PC-3 (cell line): ENCODE results near the gene GMDS.

Experiments used
- EZH2 ChIP-seq: fragments of 300-600 bp; sonication (generic); IDR thresholded peaks from one replicate; pipeline ENCODE4 v1.6.1; 2017; ENCODE audit warnings: antibody characterized with exemption, mild to moderate bottlenecking, low read length; ENCODE audit not compliant: unreplicated experiment
- EZH2phosphoT487 ChIP-seq: fragments of 300-600 bp; sonication (generic); IDR thresholded peaks from 2 replicates; pipeline ENCODE4 v1.6.1; 2018; ENCODE audit warnings: mild to moderate bottlenecking, antibody characterized with exemption, low read length, borderline replicate concordance
- TF ChIP-seq, protein P1 (sequence below): fragments of 300-600 bp; sonication (generic); conservative IDR thresholded peaks from 2 replicates; pipeline ENCODE4 v1.5.1; 2017; ENCODE audit warnings: antibody characterized with exemption, low read depth, mild to moderate bottlenecking, low read length

- TF ChIP-seq EZH2, result no peak
- TF ChIP-seq, protein P1, sequence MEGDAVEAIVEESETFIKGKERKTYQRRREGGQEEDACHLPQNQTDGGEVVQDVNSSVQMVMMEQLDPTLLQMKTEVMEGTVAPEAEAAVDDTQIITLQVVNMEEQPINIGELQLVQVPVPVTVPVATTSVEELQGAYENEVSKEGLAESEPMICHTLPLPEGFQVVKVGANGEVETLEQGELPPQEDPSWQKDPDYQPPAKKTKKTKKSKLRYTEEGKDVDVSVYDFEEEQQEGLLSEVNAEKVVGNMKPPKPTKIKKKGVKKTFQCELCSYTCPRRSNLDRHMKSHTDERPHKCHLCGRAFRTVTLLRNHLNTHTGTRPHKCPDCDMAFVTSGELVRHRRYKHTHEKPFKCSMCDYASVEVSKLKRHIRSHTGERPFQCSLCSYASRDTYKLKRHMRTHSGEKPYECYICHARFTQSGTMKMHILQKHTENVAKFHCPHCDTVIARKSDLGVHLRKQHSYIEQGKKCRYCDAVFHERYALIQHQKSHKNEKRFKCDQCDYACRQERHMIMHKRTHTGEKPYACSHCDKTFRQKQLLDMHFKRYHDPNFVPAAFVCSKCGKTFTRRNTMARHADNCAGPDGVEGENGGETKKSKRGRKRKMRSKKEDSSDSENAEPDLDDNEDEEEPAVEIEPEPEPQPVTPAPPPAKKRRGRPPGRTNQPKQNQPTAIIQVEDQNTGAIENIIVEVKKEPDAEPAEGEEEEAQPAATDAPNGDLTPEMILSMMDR, result no peak
- TF ChIP-seq EZH2phosphoT487, result no peak
These were observed 577.6 kb downstream of the GMDS start for GRCh38 chr6:1667805-1668175.
